ENCODE data around the gene VAC14.

DNA sequence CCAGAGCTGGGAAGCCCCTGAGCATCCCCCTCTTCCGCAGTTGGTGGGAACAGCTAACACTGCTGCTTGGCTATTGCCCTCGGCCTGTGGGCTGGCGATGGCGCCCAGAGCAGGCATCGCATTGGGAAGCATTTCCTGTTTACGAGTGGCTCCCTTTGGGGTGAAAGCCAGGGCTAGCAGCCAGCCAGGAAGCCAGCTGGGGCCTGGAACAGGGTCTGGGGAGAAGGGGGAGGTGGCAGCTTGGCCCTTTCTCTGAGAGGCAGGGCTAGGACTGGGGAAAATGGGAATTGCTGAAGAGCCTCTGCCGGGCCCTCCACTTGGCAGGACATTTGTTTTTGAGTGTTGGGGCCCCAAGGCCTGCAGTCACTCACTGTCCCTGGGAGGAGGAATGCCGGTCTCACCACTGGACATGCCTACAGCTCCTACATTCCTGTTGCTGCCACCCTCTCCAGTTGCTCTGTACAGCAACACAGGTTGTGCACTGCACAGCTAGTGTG, 112.7 kb downstream of the VAC14 start:
- TF ChIP-seq POLR2AphosphoS5 (IDR thresholded peaks at IDR 0.05; ENCODE audit: low read depth, low read length) (no peak), POLR2A (IDR thresholded peaks at IDR 0.05; ENCODE audit: low read depth, low read length) (no peak), TAF1 (IDR thresholded peaks at IDR 0.05; ENCODE audit: borderline replicate concordance, low read depth, low read length) (no peak)
